Mesothelial cell of epicardium (in vitro differentiated cells): ENCODE measurements around the gene TAOK3. TPM values are rescaled to one million over a fixed set of nuclear protein-coding genes. Genes with fewer than 3 reads are reported as not detected.

Experiments used
- DNase-seq, 2 experiments: peaks; one replicate each; pipeline ENCODE4 v3.0.0; 2021; ENCODE audit warnings: low spot score in 2 of 2; ENCODE audit not compliant: unreplicated experiment in 2 of 2
- H3K27ac Mint-ChIP-seq: 2 replicates; pipeline ENCODE4 v1.8.0; 2021; ENCODE audit warnings: mixed read lengths
- H3K27me3 Mint-ChIP-seq: 2 replicates; pipeline ENCODE4 v1.8.0; 2021; ENCODE audit warnings: low read depth, mixed read lengths
- H3K36me3 Mint-ChIP-seq: 2 replicates; pipeline ENCODE4 v1.8.0; 2021; ENCODE audit warnings: mixed read lengths
- H3K4me1 Mint-ChIP-seq: 2 replicates; pipeline ENCODE4 v1.8.0; 2021; ENCODE audit warnings: mixed read lengths
- H3K4me3 Mint-ChIP-seq: 2 replicates; pipeline ENCODE4 v1.8.0; 2021; ENCODE audit warnings: mild to moderate bottlenecking, moderate library complexity, mixed read lengths
- H3K9me3 Mint-ChIP-seq: 2 replicates; pipeline ENCODE4 v1.8.0; 2021; ENCODE audit warnings: mixed read lengths
- CTCF ChIP-seq: fragments of 200-600 bp; sonication (generic); IDR thresholded peaks from one replicate; pipeline ENCODE4 v1.5.0; 2021; ENCODE audit warnings: antibody characterized with exemption; ENCODE audit not compliant: unreplicated experiment
- total RNA-seq: library from RNA; stranded (reverse); gene quantifications from 3 replicates; pipeline ENCODE4 v1.2.1, GENCODE V29; 2021

TAOK3 gene
- total RNA-seq, 1 donor from 2014 or later, result 27.7 TPM

GRCh38 chr12:118345355-118345754 lies 27.4 kb downstream of the TAOK3 start:
- no peaks in the 10 kb centered on the region for H3K27me3 Mint-ChIP-seq
- DNase-seq, result no peak
- no peak overlapping the region for H3K4me3 Mint-ChIP-seq
- no peaks in the 10 kb centered on the region for H3K36me3 Mint-ChIP-seq
- H3K4me1 Mint-ChIP-seq, result peaks cover 9% of the 10 kb centered on the region
- no peak overlapping the region for H3K27ac Mint-ChIP-seq
- no peak for TF ChIP-seq CTCF
- H3K9me3 Mint-ChIP-seq, result no peaks in the 10 kb centered on the region

- Mint-ChIP-seq H3K4me3 (no peak overlapping the region), H3K9me3 (no peaks in the 10 kb centered on the region), H3K27ac (no peak overlapping the region), H3K4me1 (peaks cover 9% of the 10 kb centered on the region), H3K27me3 (no peaks in the 10 kb centered on the region), H3K36me3 (no peaks in the 10 kb centered on the region)
- no peak for DNase-seq
- no peak for TF ChIP-seq CTCF
Observed at GRCh38 chr12:118344829-118345228, 27.9 kb downstream of the TAOK3 start.

GRCh38 chr12:118342090-118342489 lies 30.6 kb downstream of the TAOK3 start:
- Mint-ChIP-seq H3K4me3 (no peak overlapping the region), H3K27ac (no peak overlapping the region)

GRCh38 chr12:118337194-118337838 lies 35.4 kb downstream of the TAOK3 start:
- Mint-ChIP-seq H3K4me3 (no peak overlapping the region), H3K4me1 (no peaks in the 10 kb centered on the region), H3K27ac (no peak overlapping the region), H3K27me3 (no peaks in the 10 kb centered on the region), H3K36me3 (no peaks in the 10 kb centered on the region), H3K9me3 (no peaks in the 10 kb centered on the region)
- no peak for DNase-seq
- no peak for TF ChIP-seq CTCF

More at GRCh38 chr12:118342090-118342489, 30.6 kb downstream of the TAOK3 start:
- Mint-ChIP-seq H3K36me3 (no peaks in the 10 kb centered on the region), H3K9me3 (no peaks in the 10 kb centered on the region), H3K4me1 (peaks cover 7% of the 10 kb centered on the region), H3K27me3 (no peaks in the 10 kb centered on the region)
- DNase-seq, result no peak
- no peak for TF ChIP-seq CTCF

GRCh38 chr12:118336123-118336522 lies 36.6 kb downstream of the TAOK3 start:
- TF ChIP-seq CTCF, result no peak
- Mint-ChIP-seq H3K27ac (no peak overlapping the region), H3K36me3 (no peaks in the 10 kb centered on the region), H3K9me3 (no peaks in the 10 kb centered on the region), H3K27me3 (no peaks in the 10 kb centered on the region), H3K4me3 (no peak overlapping the region), H3K4me1 (no peaks in the 10 kb centered on the region)
- no peak for DNase-seq
